GM23338 (cell line): Measurements from ENCODE around the gene CLEC4E. TPM values are rescaled to one million over a fixed set of nuclear protein-coding genes. Genes with fewer than 3 reads are reported as not detected.
"Not testable (repeated sequence)": the region's sequence is repeated elsewhere in the genome, so short reads cannot be mapped to it uniquely, and the experiment has no call there.

ENCODE experiments used
- ATAC-seq: fragments of 200-7000 bp; cut with Tn5 transposase; 3 replicates; pipeline ENCODE4 v1.9.1; 2020
- DNase-seq: peaks from one replicate; pipeline ENCODE4 v3.0.0-alpha.2; 2015; ENCODE audit warnings: low spot score
- H2AFZ ChIP-seq: fragments of 200-600 bp; sonication (generic); 2 replicates; pipeline ENCODE4 v1.8.0; 2016; ENCODE audit warnings: antibody characterized with exemption, mild to moderate bottlenecking, moderate library complexity
- H3F3A ChIP-seq: fragments of 200-600 bp; sonication (generic); replicated peaks from 2 replicates; pipeline ENCODE4 v1.8.0; 2017; ENCODE audit warnings: antibody characterized with exemption, mixed run types, low read depth
- H3K27ac ChIP-seq: fragments of 200-600 bp; sonication (generic); 2 replicates; pipeline ENCODE4 v1.6.1; 2016; ENCODE audit warnings: low read depth
- H3K27me3 ChIP-seq: fragments of 200-600 bp; sonication (generic); 2 replicates; pipeline ENCODE4 v1.8.0; 2016; ENCODE audit warnings: mild to moderate bottlenecking, mixed run types, moderate library complexity; ENCODE audit not compliant: insufficient read depth
- H3K36me3 ChIP-seq: fragments of 200-600 bp; sonication (generic); 2 replicates; pipeline ENCODE4 v1.8.0; 2016; ENCODE audit warnings: mild to moderate bottlenecking; ENCODE audit not compliant: insufficient read depth
- H3K4me1 ChIP-seq: fragments of 200-600 bp; sonication (generic); 2 replicates; pipeline ENCODE4 v1.8.0; 2016; ENCODE audit warnings: mild to moderate bottlenecking, moderate library complexity; ENCODE audit not compliant: insufficient read depth
- H3K4me2 ChIP-seq: fragments of 200-600 bp; sonication (generic); 2 replicates; pipeline ENCODE4 v1.7.1; 2017; ENCODE audit warnings: mixed run types
- H3K4me3 ChIP-seq: fragments of 200-600 bp; sonication (generic); 2 replicates; pipeline ENCODE4 v1.6.1; 2016; ENCODE audit warnings: mixed run types
- H3K79me2 ChIP-seq: fragments of 200-600 bp; sonication (generic); replicated peaks from 2 replicates; pipeline ENCODE4 v1.8.0; 2017; ENCODE audit warnings: mild to moderate bottlenecking; ENCODE audit not compliant: insufficient read depth
- H3K9me2 ChIP-seq: fragments of 200-600 bp; sonication (generic); 2 replicates; pipeline ENCODE4 v1.8.0; 2017; ENCODE audit not compliant: insufficient read depth
- H4K20me1 ChIP-seq: fragments of 200-600 bp; sonication (generic); replicated peaks from 2 replicates; pipeline ENCODE4 v1.8.0; 2017; ENCODE audit warnings: mild to moderate bottlenecking; ENCODE audit not compliant: insufficient read depth
- H3K27ac Mint-ChIP-seq: 2 replicates; pipeline ENCODE4 v1.8.0; 2020; ENCODE audit warnings: inconsistent platforms, mild to moderate bottlenecking, moderate library complexity, mixed read lengths
- H3K27me3 Mint-ChIP-seq: 3 replicates; pipeline ENCODE4 v1.8.0; 2022; ENCODE audit warnings: low read depth, mild to moderate bottlenecking, moderate library complexity, mixed read lengths, inconsistent platforms; ENCODE audit not compliant: insufficient read depth, poor library complexity
- H3K36me3 Mint-ChIP-seq: 3 replicates; pipeline ENCODE4 v1.8.0; 2021; ENCODE audit warnings: low read depth, mild to moderate bottlenecking, inconsistent platforms, moderate library complexity, mixed read lengths
- H3K4me1 Mint-ChIP-seq: 3 replicates; pipeline ENCODE4 v1.8.0; 2020; ENCODE audit warnings: mild to moderate bottlenecking, inconsistent platforms, mixed read lengths
- H3K4me3 Mint-ChIP-seq: 3 replicates; pipeline ENCODE4 v1.8.0; 2021; ENCODE audit warnings: moderate library complexity, mild to moderate bottlenecking, inconsistent platforms, mixed read lengths
- H3K9me3 Mint-ChIP-seq: 3 replicates; pipeline ENCODE4 v1.8.0; 2020; ENCODE audit warnings: moderate library complexity, mild to moderate bottlenecking, inconsistent platforms, mixed read lengths
- CREB1 ChIP-seq: fragments of 250-450 bp; sonication (Bioruptor Pico); IDR thresholded peaks from 2 replicates; pipeline ENCODE4 v1.5.0; 2020; ENCODE audit warnings: low read depth, mild to moderate bottlenecking, moderate library complexity
- EZH2 ChIP-seq: fragments of 200-600 bp; sonication (generic); IDR thresholded peaks from one replicate; pipeline ENCODE4 v1.8.0; 2017; ENCODE audit warnings: antibody characterized with exemption, mild to moderate bottlenecking, low read depth; ENCODE audit not compliant: unreplicated experiment
- EZH2phosphoT487 ChIP-seq: fragments of 200-600 bp; sonication (generic); IDR thresholded peaks from one replicate; pipeline ENCODE4 v1.8.1; 2018; ENCODE audit warnings: antibody characterized with exemption; ENCODE audit not compliant: unreplicated experiment
- JUNB ChIP-seq: IDR thresholded peaks from one replicate; pipeline ENCODE4 v1.6.1; 2016; ENCODE audit warnings: antibody characterized with exemption; ENCODE audit not compliant: unreplicated experiment
- POLR2AphosphoS5 ChIP-seq: IDR thresholded peaks from 2 replicates; pipeline ENCODE4 v1.6.1; 2016; ENCODE audit warnings: antibody characterized with exemption, low read depth
- STAT1 ChIP-seq: IDR thresholded peaks from one replicate; pipeline ENCODE4 v1.6.1; 2016; ENCODE audit warnings: antibody characterized with exemption; ENCODE audit not compliant: unreplicated experiment
- ZNF114 ChIP-seq: fragments of 250-450 bp; sonication (Bioruptor Pico); IDR thresholded peaks from 2 replicates; pipeline ENCODE4 v1.5.0; 2020; ENCODE audit warnings: mild to moderate bottlenecking, moderate library complexity
- polyA plus RNA-seq: library from polyadenylated mRNA; unstranded; fragments of >200 nt; fragmentation: Nextera tagmentation; extraction: Ambion mirVana; gene quantifications from 2 replicates; pipeline ENCODE4 v1.2.1, GENCODE V29; 2016
- total RNA-seq: library from RNA; depleted of rRNA; stranded (reverse); fragments of >200 nt; shearing (Covaris generic); gene quantifications from 2 replicates; pipeline ENCODE4 v1.2.3, GENCODE V29; 2014
- TF ChIP-seq, protein P1 (sequence below): IDR thresholded peaks from one replicate; pipeline ENCODE4 v1.6.1; 2018; ENCODE audit warnings: antibody characterized with exemption; ENCODE audit not compliant: unreplicated experiment
- TF ChIP-seq, protein P2 (sequence below), 2 experiments: fragments of 200-600 bp in 1 of 2; sonication (generic) in 1 of 2; conservative IDR thresholded peaks; 2 replicates each; pipeline versions ENCODE4 v1.5.1 to v1.6.1; 2016 to 2017; ENCODE audit warnings: antibody characterized with exemption in 2 of 2, low read depth in 2 of 2, mild to moderate bottlenecking in 2 of 2, moderate library complexity in 1 of 2
- TF ChIP-seq, protein P3 (sequence below): fragments of 250-450 bp; sonication (Bioruptor Pico); IDR thresholded peaks from 2 replicates; pipeline ENCODE4 v1.5.0; 2020; ENCODE audit warnings: mild to moderate bottlenecking, moderate library complexity

Gene CLEC4E
- total and polyA plus RNA-seq, 2 experiments from 2014 or later, result not detected

DNA sequence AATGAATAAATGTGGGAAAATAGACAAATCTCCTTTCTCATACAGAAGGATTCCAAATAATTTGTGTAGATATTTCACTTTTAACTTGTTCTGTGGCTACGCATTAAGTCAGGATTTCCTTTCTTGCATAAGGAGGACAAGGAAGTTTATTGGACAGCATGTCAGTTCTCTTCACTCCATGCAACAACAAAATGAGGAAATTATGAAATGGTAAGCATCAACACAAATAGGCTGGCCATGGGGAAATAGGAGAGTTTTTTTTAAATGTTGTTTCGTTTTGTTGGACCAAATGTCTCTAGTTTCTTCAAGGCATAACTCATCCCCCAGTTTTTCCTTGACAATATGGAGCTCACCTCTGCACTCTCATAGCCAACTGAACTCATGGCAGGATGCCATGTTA, 25.3 kb upstream of the CLEC4E start:
- not testable (repeated sequence) for H3K36me3 ChIP-seq, ATAC-seq, H3F3A ChIP-seq, H3K27ac ChIP-seq, H3K4me2 ChIP-seq, H3K9me2 ChIP-seq, DNase-seq, H3K27ac Mint-ChIP-seq, H4K20me1 ChIP-seq, H2AFZ ChIP-seq, H3K4me3 ChIP-seq, H3K4me3 Mint-ChIP-seq, H3K27me3 ChIP-seq, H3K27me3 Mint-ChIP-seq, H3K79me2 ChIP-seq
- Mint-ChIP-seq H3K9me3 (peaks cover 30% of the 10 kb centered on the region), H3K4me1 (peaks cover 28% of the 10 kb centered on the region), H3K36me3 (peaks cover 22% of the 10 kb centered on the region)
- peaks cover 29% of the 10 kb centered on the region for H3K4me1 ChIP-seq

DNA sequence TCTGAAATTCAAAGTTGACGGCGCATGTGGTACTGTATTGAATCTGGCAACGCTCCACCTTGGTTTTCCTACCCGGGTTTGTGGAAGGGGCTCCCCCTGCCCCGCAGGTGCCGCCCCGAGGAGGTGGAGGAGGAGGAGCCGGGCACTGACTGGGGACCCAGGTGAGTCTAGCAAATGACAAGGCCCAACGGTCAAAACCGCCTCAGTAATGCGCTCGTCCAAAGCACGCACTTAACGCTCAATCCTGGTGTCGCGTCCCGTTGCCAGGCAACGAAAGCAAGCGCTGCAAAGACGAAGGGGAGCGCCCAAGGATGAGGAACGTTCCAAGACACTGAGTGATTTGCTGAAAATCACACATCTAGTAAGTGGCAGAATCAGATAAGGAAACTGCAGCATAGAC, 24.0 kb upstream of the CLEC4E start:
- peak overlapping the region; percentile 8; the same call in 1 of the 2 replicates for H3K4me2 ChIP-seq
- H3K4me1 Mint-ChIP-seq, result peaks cover 28% of the 10 kb centered on the region
- H3K9me3 Mint-ChIP-seq, result peaks cover 30% of the 10 kb centered on the region
- no peak overlapping the region for H3K27ac ChIP-seq
- H3K4me3 ChIP-seq, result peak overlapping the region; percentile 39
- H3K4me3 Mint-ChIP-seq, result no peak overlapping the region
- peak; percentile 80 for ATAC-seq
- no peaks in the 10 kb centered on the region for H3K9me2 ChIP-seq
- no peaks in the 10 kb centered on the region for H4K20me1 ChIP-seq
- peaks cover 22% of the 10 kb centered on the region for H3K36me3 Mint-ChIP-seq
- peaks cover 29% of the 10 kb centered on the region for H3K4me1 ChIP-seq
- H3K36me3 ChIP-seq, result no peaks in the 10 kb centered on the region
- DNase-seq, result peak; percentile 86
- H3K27me3 ChIP-seq, result no peaks in the 10 kb centered on the region
- no peak overlapping the region for H3K27ac Mint-ChIP-seq
- TF ChIP-seq JUNB (no peak), ZNF114 (no peak), EZH2phosphoT487 (no peak), POLR2AphosphoS5 (no peak), STAT1 (no peak), EZH2 (no peak), CREB1 (no peak)
- TF ChIP-seq, protein P1, sequence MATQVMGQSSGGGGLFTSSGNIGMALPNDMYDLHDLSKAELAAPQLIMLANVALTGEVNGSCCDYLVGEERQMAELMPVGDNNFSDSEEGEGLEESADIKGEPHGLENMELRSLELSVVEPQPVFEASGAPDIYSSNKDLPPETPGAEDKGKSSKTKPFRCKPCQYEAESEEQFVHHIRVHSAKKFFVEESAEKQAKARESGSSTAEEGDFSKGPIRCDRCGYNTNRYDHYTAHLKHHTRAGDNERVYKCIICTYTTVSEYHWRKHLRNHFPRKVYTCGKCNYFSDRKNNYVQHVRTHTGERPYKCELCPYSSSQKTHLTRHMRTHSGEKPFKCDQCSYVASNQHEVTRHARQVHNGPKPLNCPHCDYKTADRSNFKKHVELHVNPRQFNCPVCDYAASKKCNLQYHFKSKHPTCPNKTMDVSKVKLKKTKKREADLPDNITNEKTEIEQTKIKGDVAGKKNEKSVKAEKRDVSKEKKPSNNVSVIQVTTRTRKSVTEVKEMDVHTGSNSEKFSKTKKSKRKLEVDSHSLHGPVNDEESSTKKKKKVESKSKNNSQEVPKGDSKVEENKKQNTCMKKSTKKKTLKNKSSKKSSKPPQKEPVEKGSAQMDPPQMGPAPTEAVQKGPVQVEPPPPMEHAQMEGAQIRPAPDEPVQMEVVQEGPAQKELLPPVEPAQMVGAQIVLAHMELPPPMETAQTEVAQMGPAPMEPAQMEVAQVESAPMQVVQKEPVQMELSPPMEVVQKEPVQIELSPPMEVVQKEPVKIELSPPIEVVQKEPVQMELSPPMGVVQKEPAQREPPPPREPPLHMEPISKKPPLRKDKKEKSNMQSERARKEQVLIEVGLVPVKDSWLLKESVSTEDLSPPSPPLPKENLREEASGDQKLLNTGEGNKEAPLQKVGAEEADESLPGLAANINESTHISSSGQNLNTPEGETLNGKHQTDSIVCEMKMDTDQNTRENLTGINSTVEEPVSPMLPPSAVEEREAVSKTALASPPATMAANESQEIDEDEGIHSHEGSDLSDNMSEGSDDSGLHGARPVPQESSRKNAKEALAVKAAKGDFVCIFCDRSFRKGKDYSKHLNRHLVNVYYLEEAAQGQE, result no peak
- TF ChIP-seq, protein P2, sequence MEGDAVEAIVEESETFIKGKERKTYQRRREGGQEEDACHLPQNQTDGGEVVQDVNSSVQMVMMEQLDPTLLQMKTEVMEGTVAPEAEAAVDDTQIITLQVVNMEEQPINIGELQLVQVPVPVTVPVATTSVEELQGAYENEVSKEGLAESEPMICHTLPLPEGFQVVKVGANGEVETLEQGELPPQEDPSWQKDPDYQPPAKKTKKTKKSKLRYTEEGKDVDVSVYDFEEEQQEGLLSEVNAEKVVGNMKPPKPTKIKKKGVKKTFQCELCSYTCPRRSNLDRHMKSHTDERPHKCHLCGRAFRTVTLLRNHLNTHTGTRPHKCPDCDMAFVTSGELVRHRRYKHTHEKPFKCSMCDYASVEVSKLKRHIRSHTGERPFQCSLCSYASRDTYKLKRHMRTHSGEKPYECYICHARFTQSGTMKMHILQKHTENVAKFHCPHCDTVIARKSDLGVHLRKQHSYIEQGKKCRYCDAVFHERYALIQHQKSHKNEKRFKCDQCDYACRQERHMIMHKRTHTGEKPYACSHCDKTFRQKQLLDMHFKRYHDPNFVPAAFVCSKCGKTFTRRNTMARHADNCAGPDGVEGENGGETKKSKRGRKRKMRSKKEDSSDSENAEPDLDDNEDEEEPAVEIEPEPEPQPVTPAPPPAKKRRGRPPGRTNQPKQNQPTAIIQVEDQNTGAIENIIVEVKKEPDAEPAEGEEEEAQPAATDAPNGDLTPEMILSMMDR (conservative IDR thresholded peaks at IDR 0.05; ENCODE audit: low read depth in 2 of 2), result no peak
- TF ChIP-seq, protein P3, sequence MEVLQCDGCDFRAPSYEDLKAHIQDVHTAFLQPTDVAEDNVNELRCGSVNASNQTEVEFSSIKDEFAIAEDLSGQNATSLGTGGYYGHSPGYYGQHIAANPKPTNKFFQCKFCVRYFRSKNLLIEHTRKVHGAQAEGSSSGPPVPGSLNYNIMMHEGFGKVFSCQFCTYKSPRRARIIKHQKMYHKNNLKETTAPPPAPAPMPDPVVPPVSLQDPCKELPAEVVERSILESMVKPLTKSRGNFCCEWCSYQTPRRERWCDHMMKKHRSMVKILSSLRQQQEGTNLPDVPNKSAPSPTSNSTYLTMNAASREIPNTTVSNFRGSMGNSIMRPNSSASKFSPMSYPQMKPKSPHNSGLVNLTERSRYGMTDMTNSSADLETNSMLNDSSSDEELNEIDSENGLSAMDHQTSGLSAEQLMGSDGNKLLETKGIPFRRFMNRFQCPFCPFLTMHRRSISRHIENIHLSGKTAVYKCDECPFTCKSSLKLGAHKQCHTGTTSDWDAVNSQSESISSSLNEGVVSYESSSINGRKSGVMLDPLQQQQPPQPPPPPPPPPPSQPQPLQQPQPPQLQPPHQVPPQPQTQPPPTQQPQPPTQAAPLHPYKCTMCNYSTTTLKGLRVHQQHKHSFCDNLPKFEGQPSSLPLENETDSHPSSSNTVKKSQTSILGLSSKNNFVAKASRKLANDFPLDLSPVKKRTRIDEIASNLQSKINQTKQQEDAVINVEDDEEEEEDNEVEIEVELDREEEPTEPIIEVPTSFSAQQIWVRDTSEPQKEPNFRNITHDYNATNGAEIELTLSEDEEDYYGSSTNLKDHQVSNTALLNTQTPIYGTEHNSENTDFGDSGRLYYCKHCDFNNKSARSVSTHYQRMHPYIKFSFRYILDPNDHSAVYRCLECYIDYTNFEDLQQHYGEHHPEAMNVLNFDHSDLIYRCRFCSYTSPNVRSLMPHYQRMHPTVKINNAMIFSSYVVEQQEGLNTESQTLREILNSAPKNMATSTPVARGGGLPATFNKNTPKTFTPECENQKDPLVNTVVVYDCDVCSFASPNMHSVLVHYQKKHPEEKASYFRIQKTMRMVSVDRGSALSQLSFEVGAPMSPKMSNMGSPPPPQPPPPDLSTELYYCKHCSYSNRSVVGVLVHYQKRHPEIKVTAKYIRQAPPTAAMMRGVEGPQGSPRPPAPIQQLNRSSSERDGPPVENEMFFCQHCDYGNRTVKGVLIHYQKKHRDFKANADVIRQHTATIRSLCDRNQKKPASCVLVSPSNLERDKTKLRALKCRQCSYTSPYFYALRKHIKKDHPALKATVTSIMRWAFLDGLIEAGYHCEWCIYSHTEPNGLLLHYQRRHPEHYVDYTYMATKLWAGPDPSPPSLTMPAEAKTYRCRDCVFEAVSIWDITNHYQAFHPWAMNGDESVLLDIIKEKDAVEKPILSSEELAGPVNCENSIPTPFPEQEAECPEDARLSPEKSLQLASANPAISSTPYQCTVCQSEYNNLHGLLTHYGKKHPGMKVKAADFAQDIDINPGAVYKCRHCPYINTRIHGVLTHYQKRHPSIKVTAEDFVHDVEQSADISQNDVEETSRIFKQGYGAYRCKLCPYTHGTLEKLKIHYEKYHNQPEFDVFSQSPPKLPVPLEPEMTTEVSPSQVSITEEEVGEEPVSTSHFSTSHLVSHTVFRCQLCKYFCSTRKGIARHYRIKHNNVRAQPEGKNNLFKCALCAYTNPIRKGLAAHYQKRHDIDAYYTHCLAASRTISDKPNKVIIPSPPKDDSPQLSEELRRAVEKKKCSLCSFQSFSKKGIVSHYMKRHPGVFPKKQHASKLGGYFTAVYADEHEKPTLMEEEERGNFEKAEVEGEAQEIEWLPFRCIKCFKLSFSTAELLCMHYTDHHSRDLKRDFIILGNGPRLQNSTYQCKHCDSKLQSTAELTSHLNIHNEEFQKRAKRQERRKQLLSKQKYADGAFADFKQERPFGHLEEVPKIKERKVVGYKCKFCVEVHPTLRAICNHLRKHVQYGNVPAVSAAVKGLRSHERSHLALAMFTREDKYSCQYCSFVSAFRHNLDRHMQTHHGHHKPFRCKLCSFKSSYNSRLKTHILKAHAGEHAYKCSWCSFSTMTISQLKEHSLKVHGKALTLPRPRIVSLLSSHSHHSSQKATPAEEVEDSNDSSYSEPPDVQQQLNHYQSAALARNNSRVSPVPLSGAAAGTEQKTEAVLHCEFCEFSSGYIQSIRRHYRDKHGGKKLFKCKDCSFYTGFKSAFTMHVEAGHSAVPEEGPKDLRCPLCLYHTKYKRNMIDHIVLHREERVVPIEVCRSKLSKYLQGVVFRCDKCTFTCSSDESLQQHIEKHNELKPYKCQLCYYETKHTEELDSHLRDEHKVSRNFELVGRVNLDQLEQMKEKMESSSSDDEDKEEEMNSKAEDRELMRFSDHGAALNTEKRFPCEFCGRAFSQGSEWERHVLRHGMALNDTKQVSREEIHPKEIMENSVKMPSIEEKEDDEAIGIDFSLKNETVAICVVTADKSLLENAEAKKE (CRISPR knock-in tag), result no peak
- H2AFZ ChIP-seq, result no peak overlapping the region
- no peaks in the 10 kb centered on the region for H3K27me3 Mint-ChIP-seq
- H3K79me2 ChIP-seq, result no peaks in the 10 kb centered on the region
- no peaks in the 10 kb centered on the region for H3F3A ChIP-seq
